ENCODE data around the gene SYCP2L. TPM values are rescaled to one million over a fixed set of nuclear protein-coding genes. Genes with fewer than 3 reads are reported as not detected.
A peak's percentile ranks its signal among the peaks of the same experiment; 100 is the strongest.

SYCP2L gene
- total and polyA plus RNA-seq, 2 of the 8 experiments (the other 6 are each of a cell fraction or from before 2014, with no cell fraction given): 1.7 to 4.2 TPM

- CTCF ChIA-PET (ENCODE audit: partially characterized antibody): interaction anchor here (0.8 to 1.5 kb wide), 4 partner anchors 24 to 63 kb away, joined by 3 to 4 read pairs (median 4); partner anchors contain the start of gene ELOVL2
- TF ChIP-seq TAF1 (IDR thresholded peaks at IDR 0.05; ENCODE audit: low read depth, low read length): no peak
- TF ChIP-seq EP300 (IDR thresholded peaks at IDR 0.05; ENCODE audit: borderline replicate concordance in 1 of 2, low read depth in 2 of 2, low read length in 2 of 2): no peak
- TF ChIP-seq E2F6 (IDR thresholded peaks at IDR 0.05): no peak
- TF ChIP-seq RFX5 (IDR thresholded peaks at IDR 0.05; ENCODE audit: borderline replicate concordance, low read depth, low read length): no peak
- no peak for TF ChIP-seq RAD21 (IDR thresholded peaks at IDR 0.05 in 1 of 2, conservative IDR thresholded peaks at IDR 0.05 in 1 of 2; ENCODE audit: low read depth in 2 of 2, low read length in 2 of 2)
- TF ChIP-seq SUZ12 (IDR thresholded peaks at IDR 0.05; ENCODE audit: low read length): no peak
- TF ChIP-seq CEBPB (IDR thresholded peaks at IDR 0.05; ENCODE audit: low read depth, low read length): peak; percentile 62; the same call in 1 of the 2 replicates
- no peak for TF ChIP-seq SP4 (IDR thresholded peaks at IDR 0.05; ENCODE audit: low read length)
- Histone ChIP-seq H3K9me3 (ENCODE audit: insufficient read depth in 2 of 2, low read depth in 1 of 2, low read length in 1 of 2) (no peaks in the 10 kb centered on the region), H2AFZ (ENCODE audit: low read length) (0 out of 2 replicates have a peak overlapping the region, but pooled peaks have one; percentile 30), H3K23ac (ENCODE audit: insufficient read length) (no peak overlapping the region), H4K20me1 (replicated peaks in 1 of 2; ENCODE audit: control insufficient read depth in 1 of 2, insufficient read depth in 2 of 2, low read length in 2 of 2) (no peaks in the 10 kb centered on the region), H3K36me3 (ENCODE audit: control insufficient read depth in 2 of 4, insufficient read depth in 4 of 4, low read length in 3 of 4) (no peaks in the 10 kb centered on the region), H3K4me1 (replicated peaks in 1 of 4; ENCODE audit: control insufficient read depth in 3 of 4, insufficient read depth in 4 of 4, low read length in 3 of 4) (peaks cover 0 to 2% (median 0%) of the 10 kb centered on the region in 4 experiments; a peak in 3 of 7 replicates), H2BK12ac (ENCODE audit: low read depth, low read length) (no peak overlapping the region), H3K56ac (replicated peaks; ENCODE audit: insufficient read length, low read depth, low read length) (no peak overlapping the region), H3K79me2 (ENCODE audit: control insufficient read depth in 1 of 2, insufficient read depth in 2 of 2, low read length in 2 of 2) (no peaks in the 10 kb centered on the region), H3K14ac (ENCODE audit: insufficient read length) (no peak overlapping the region), H4K8ac (ENCODE audit: extremely low read depth, insufficient read depth, low read length) (no peak overlapping the region), H3K9ac (replicated peaks in 1 of 4; ENCODE audit: extremely low read depth in 1 of 4, low read depth in 3 of 4, low read length in 3 of 4) (no peak overlapping the region), H2BK15ac (ENCODE audit: low read length) (no peak overlapping the region), H2AK5ac (ENCODE audit: low read depth, low read length) (no peak overlapping the region), H2BK20ac (ENCODE audit: low read length) (no peak overlapping the region), H3K79me1 (ENCODE audit: low read depth, low read length) (no peaks in the 10 kb centered on the region), H3K4ac (replicated peaks; ENCODE audit: insufficient read length, low read depth, low read length) (no peak overlapping the region), H4K5ac (ENCODE audit: insufficient read length, low read depth, low read length) (no peak overlapping the region), H3K27ac (ENCODE audit: low read depth, low read length) (no peak overlapping the region), H4K91ac (replicated peaks; ENCODE audit: insufficient read length, low read length) (no peak overlapping the region), H3K18ac (ENCODE audit: extremely low read depth, low read length) (no peak overlapping the region), H3K23me2 (ENCODE audit: low read depth, low read length) (no peaks in the 10 kb centered on the region), H3K27me3 (replicated peaks in 1 of 4; ENCODE audit: control insufficient read depth in 3 of 4, extremely low read depth in 1 of 4, insufficient read depth in 3 of 4, low read length in 3 of 4) (no peaks in the 10 kb centered on the region; a peak in 1 of 7 replicates), H2BK120ac (replicated peaks; ENCODE audit: low read depth, low read length) (no peak overlapping the region), H2BK5ac (ENCODE audit: low read depth, low read length) (no peak overlapping the region), H3K4me3 (ENCODE audit: extremely low read depth in 1 of 4, insufficient read depth in 2 of 4, low read depth in 3 of 4, low read length in 4 of 4) (no peak overlapping the region), H3K4me2 (ENCODE audit: insufficient read depth in 1 of 2, low read depth in 2 of 2, low read length in 2 of 2) (no peak overlapping the region)
- WGBS, 2 experiments (ENCODE audit: extremely low coverage in 1 of 2, insufficient coverage in 1 of 2, insufficient read length in 1 of 2, insufficient replicate concordance in 2 of 2, low coverage in 1 of 2, low lambda C conversion rate in 2 of 2, missing lambda C conversion rate in 1 of 2): 82% methylated on average over 2 of the region's 2 CpGs; no CpG with 5 or more reads in 1 of the 2 experiments
- DNase-seq (ENCODE audit: low read depth in 1 of 2, low spot score in 2 of 2) (no peak), FAIRE-seq (no peak)
- POLR2A ChIA-PET (ENCODE audit: partially characterized antibody): no interaction called here
These were observed 131.4 kb downstream of the SYCP2L start for GRCh38 chr6:11018225-11018624.
